ENCODE measurements around the gene TMCC2.

TMCC2 gene

DNA sequence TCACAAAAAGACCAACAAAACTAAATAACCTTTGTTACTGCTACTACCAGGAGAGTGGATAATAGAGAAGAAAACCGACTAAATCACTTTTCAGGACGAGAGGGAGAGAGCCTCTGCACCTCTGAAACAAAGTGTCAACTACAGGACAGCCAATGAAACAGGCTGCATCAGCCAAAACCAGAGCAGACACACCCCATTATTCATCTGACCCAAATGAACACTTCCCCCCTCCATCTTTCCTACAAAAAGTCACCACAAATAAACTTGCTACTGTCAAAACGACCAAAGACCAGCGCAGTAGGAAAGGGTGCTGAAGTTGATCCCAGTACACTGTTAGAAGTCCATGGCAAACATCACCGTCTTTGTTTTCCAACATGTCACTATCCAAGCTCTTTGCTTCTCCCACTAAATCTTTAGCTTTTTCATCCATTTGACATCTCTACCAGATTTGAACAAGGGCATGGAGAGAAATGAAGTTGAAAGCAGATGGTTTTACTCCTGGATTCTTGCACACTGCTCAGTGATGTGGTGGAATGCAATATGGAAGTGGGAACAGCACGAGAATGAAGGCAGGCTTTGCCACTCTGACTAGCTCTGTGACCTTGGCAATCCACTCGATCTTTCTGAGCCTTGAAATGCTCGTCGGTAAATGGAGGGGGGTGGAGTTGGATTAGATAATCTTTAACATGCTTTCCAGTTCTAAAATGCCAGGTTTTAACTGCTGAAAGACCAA lies 36.7 kb upstream of the TMCC2 start:
- Histone ChIP-seq H3K4me2 (ENCODE audit: low read depth, low read length) (no peak overlapping the region), H3K27me3 (replicated peaks; ENCODE audit: insufficient read depth, low read length) (no peaks in the 10 kb centered on the region), H4K20me1 (ENCODE audit: insufficient read depth, low read length) (no peaks in the 10 kb centered on the region), H3K4me3 (ENCODE audit: low read length) (no peak overlapping the region), H3K4me1 (ENCODE audit: low read length) (no peaks in the 10 kb centered on the region), H3K9me3 (replicated peaks; ENCODE audit: insufficient read depth, low read length) (no peaks in the 10 kb centered on the region), H3F3A (ENCODE audit: insufficient read depth, low read length) (no peaks in the 10 kb centered on the region), H3K9me2 (replicated peaks; ENCODE audit: insufficient read depth, low read length) (no peaks in the 10 kb centered on the region), H3K79me2 (ENCODE audit: low read length) (peaks cover 67% of the 10 kb centered on the region), H2AFZ (ENCODE audit: low read length) (no peak overlapping the region), H3K36me3 (replicated peaks; ENCODE audit: insufficient read depth, low read length) (no peaks in the 10 kb centered on the region), H3K27ac (ENCODE audit: low read length) (no peak overlapping the region), H3K9ac (ENCODE audit: low read length) (no peak overlapping the region)
- no peak for DNase-seq
- TF ChIP-seq EZH2 (optimal IDR thresholded peaks at IDR 0.05; ENCODE audit: low read depth, low read length) (no peak), EZH2phosphoT487 (IDR thresholded peaks at IDR 0.05; ENCODE audit: low read length) (no peak)

DNA sequence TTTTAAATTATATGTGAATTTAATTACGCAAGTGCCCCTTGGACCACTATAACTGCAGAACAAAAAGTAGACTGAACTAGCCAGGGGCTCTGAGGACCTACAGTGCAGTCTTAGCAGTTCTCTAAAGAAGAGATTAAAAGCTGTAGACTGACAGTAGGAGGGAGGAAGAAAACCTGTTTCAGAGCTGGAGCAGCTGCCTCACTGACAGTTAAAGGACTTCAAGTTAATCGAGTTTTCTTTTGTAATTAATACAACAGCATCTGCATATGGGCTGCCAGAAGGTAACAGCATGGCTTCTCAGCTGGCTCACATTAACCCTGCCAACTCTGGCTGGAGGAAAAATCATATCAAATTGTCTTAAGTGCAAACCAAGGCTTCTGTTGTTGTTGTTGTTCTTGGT lies 36.1 kb upstream of the TMCC2 start:
- DNase-seq, result no peak
- H3K9me3 ChIP-seq (replicated peaks; ENCODE audit: insufficient read depth, low read length), result no peaks in the 10 kb centered on the region
- H3K9me2 ChIP-seq (replicated peaks; ENCODE audit: insufficient read depth, low read length), result no peaks in the 10 kb centered on the region
- H4K20me1 ChIP-seq (ENCODE audit: insufficient read depth, low read length), result no peaks in the 10 kb centered on the region
- H2AFZ ChIP-seq (ENCODE audit: low read length), result no peak overlapping the region
- H3K4me2 ChIP-seq (ENCODE audit: low read depth, low read length), result no peak overlapping the region
- no peak overlapping the region for H3K27ac ChIP-seq (ENCODE audit: low read length)
- no peak overlapping the region for H3K4me3 ChIP-seq (ENCODE audit: low read length)
- peaks cover 70% of the 10 kb centered on the region for H3K79me2 ChIP-seq (ENCODE audit: low read length)
- no peak overlapping the region for H3K9ac ChIP-seq (ENCODE audit: low read length)
- no peaks in the 10 kb centered on the region for H3F3A ChIP-seq (ENCODE audit: insufficient read depth, low read length)
- no peaks in the 10 kb centered on the region for H3K4me1 ChIP-seq (ENCODE audit: low read length)
- no peaks in the 10 kb centered on the region for H3K27me3 ChIP-seq (replicated peaks; ENCODE audit: insufficient read depth, low read length)
- no peak for TF ChIP-seq EZH2phosphoT487 (IDR thresholded peaks at IDR 0.05; ENCODE audit: low read length)
- TF ChIP-seq EZH2 (optimal IDR thresholded peaks at IDR 0.05; ENCODE audit: low read depth, low read length), result no peak
- TF ChIP-seq, protein P1, sequence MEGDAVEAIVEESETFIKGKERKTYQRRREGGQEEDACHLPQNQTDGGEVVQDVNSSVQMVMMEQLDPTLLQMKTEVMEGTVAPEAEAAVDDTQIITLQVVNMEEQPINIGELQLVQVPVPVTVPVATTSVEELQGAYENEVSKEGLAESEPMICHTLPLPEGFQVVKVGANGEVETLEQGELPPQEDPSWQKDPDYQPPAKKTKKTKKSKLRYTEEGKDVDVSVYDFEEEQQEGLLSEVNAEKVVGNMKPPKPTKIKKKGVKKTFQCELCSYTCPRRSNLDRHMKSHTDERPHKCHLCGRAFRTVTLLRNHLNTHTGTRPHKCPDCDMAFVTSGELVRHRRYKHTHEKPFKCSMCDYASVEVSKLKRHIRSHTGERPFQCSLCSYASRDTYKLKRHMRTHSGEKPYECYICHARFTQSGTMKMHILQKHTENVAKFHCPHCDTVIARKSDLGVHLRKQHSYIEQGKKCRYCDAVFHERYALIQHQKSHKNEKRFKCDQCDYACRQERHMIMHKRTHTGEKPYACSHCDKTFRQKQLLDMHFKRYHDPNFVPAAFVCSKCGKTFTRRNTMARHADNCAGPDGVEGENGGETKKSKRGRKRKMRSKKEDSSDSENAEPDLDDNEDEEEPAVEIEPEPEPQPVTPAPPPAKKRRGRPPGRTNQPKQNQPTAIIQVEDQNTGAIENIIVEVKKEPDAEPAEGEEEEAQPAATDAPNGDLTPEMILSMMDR (IDR thresholded peaks at IDR 0.05; ENCODE audit: low read length), result no peak
- no peaks in the 10 kb centered on the region for H3K36me3 ChIP-seq (replicated peaks; ENCODE audit: insufficient read depth, low read length)

DNA sequence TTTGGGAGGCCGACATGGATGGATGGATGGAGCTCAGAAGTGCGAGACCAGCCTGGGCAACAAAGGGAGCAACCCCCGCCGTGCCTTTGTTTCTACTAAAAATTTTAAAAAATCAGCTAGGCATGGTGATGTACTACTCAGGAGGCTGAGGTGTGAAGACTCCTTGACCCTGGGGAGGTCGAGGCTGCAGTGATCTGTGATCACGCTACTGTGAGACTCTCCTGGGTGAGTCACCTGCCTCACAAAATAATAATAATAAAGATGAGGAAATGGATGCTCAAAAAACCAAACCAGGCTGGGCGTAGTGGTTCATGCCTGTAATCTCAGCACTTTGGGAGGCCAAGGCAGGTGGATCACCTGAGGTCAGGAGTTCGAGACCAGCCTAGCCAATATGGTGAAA lies 35.5 kb upstream of the TMCC2 start:
- Histone ChIP-seq H3K4me1 (ENCODE audit: low read length) (no peaks in the 10 kb centered on the region), H3K4me2 (ENCODE audit: low read depth, low read length) (no peak overlapping the region), H3K36me3 (replicated peaks; ENCODE audit: insufficient read depth, low read length) (no peaks in the 10 kb centered on the region), H3F3A (ENCODE audit: insufficient read depth, low read length) (no peaks in the 10 kb centered on the region), H3K4me3 (ENCODE audit: low read length) (no peak overlapping the region), H3K9ac (ENCODE audit: low read length) (no peak overlapping the region), H3K27me3 (replicated peaks; ENCODE audit: insufficient read depth, low read length) (no peaks in the 10 kb centered on the region), H3K27ac (ENCODE audit: low read length) (no peak overlapping the region), H3K9me2 (replicated peaks; ENCODE audit: insufficient read depth, low read length) (no peaks in the 10 kb centered on the region), H4K20me1 (ENCODE audit: insufficient read depth, low read length) (no peaks in the 10 kb centered on the region), H3K9me3 (replicated peaks; ENCODE audit: insufficient read depth, low read length) (no peaks in the 10 kb centered on the region), H2AFZ (ENCODE audit: low read length) (no peak overlapping the region), H3K79me2 (ENCODE audit: low read length) (peaks cover 68% of the 10 kb centered on the region)
- TF ChIP-seq, protein P1 (IDR thresholded peaks at IDR 0.05; ENCODE audit: low read length), result no peak
- TF ChIP-seq EZH2 (optimal IDR thresholded peaks at IDR 0.05; ENCODE audit: low read depth, low read length) (no peak), EZH2phosphoT487 (IDR thresholded peaks at IDR 0.05; ENCODE audit: low read length) (no peak)
- DNase-seq, result no peak
